Body of pancreas (tissue), 4 donors: ENCODE results near the gene PLAAT2.
A peak's percentile ranks its signal among the peaks of the same experiment; 100 is the strongest.

Source experiments
- CTCF ChIP-seq, 7 experiments: fragments of 450-650 bp in 4 of 7; fragments of 200-600 bp in 3 of 7; sonication (generic) in 3 of 7; IDR thresholded peaks; one replicate each; pipeline ENCODE4 v1.5.1; 2016 to 2019; ENCODE audit warnings: antibody characterized with exemption in 7 of 7
- POLR2A ChIP-seq, 3 donors: fragments of 450-650 bp; IDR thresholded peaks; one replicate each; pipeline ENCODE4 v1.6.1; 2016; ENCODE audit warnings: antibody characterized with exemption in 3 of 3, mild to moderate bottlenecking in 2 of 3

GRCh38 chr11:63508009-63508408 is 55.2 kb downstream of the PLAAT2 start:
- peak; percentile 33 to 89 (median 75) for TF ChIP-seq CTCF (IDR thresholded peaks at IDR 0.05)
- no peak for TF ChIP-seq POLR2A (IDR thresholded peaks at IDR 0.05)
